LNCaP clone FGC (cell line): ENCODE data around the gene ZNF729.

Experiments
- DNase-seq: peaks from one replicate; pipeline ENCODE4 v3.0.0-alpha.2; 2011; ENCODE audit warnings: low read depth
- H3K4me3 ChIP-seq: 2 replicates; pipeline ENCODE4 v1.5.1; 2011; ENCODE audit warnings: mild to moderate bottlenecking, low read depth, low read length, control low read depth
- TF ChIP-seq, protein P1 (sequence below): IDR thresholded peaks from 2 replicates; pipeline ENCODE4 v1.5.1; 2012; ENCODE audit warnings: mild to moderate bottlenecking; ENCODE audit not compliant: control insufficient read depth, insufficient read depth; ENCODE audit errors: extremely low read depth

Gene ZNF729

GRCh38 chr19:22326219-22326618 lies 40.0 kb downstream of the ZNF729 start:
- TF ChIP-seq, protein P1, sequence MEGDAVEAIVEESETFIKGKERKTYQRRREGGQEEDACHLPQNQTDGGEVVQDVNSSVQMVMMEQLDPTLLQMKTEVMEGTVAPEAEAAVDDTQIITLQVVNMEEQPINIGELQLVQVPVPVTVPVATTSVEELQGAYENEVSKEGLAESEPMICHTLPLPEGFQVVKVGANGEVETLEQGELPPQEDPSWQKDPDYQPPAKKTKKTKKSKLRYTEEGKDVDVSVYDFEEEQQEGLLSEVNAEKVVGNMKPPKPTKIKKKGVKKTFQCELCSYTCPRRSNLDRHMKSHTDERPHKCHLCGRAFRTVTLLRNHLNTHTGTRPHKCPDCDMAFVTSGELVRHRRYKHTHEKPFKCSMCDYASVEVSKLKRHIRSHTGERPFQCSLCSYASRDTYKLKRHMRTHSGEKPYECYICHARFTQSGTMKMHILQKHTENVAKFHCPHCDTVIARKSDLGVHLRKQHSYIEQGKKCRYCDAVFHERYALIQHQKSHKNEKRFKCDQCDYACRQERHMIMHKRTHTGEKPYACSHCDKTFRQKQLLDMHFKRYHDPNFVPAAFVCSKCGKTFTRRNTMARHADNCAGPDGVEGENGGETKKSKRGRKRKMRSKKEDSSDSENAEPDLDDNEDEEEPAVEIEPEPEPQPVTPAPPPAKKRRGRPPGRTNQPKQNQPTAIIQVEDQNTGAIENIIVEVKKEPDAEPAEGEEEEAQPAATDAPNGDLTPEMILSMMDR: no peak
- no peak for DNase-seq
- no peak overlapping the region for H3K4me3 ChIP-seq

DNA sequence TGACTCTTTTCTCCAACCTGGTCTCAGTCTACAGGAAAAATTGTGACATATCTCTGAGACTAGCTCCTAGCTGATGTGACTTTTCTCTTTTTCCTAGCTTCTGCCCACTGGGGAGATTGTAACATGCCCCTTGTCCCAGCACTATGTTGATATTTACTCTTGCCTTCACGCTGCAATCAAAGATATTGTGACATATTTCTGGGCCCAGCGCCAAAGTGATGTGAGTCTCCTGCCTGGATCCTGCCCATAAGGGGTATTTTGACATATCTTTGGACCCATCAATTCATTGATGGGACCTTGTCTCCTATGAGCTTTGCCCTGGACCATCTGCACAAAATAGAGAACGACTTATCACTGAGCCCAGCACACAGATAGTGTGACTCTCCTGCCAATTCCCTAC lies 41.1 kb downstream of the ZNF729 start:
- H3K4me3 ChIP-seq: no peak overlapping the region
- no peak for DNase-seq
- TF ChIP-seq, protein P1: no peak

- TF ChIP-seq, protein P1: no peak
- no peak for DNase-seq
Observed at GRCh38 chr19:22331521-22331920, 45.3 kb downstream of the ZNF729 start.

GRCh38 chr19:22332924-22333323 lies 46.7 kb downstream of the ZNF729 start:
- H3K4me3 ChIP-seq: no peak overlapping the region
- TF ChIP-seq, protein P1: no peak
- DNase-seq: no peak

More at GRCh38 chr19:22331521-22331920, 45.3 kb downstream of the ZNF729 start:
- no peak overlapping the region for H3K4me3 ChIP-seq

DNA sequence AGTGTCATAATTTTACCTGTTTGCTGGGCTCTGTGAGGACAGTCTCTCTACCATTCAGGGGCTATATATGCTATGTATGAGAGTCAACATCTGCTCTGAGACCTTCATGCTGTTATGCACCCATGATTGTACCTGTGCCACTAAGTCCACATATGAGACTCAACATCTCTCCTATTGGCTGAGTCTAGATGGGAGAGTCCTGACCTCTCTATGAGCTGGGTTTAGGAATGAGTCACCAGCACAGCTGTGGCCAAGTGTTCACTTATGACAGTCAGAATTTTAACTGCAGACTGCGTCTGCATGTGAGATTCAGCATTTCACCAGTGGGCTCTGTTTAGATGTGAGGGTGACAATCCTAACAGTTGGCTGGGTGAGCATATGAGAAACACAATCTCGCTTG lies 49.5 kb downstream of the ZNF729 start:
- H3K4me3 ChIP-seq: no peak overlapping the region
- TF ChIP-seq, protein P1: no peak
- no peak for DNase-seq

DNA sequence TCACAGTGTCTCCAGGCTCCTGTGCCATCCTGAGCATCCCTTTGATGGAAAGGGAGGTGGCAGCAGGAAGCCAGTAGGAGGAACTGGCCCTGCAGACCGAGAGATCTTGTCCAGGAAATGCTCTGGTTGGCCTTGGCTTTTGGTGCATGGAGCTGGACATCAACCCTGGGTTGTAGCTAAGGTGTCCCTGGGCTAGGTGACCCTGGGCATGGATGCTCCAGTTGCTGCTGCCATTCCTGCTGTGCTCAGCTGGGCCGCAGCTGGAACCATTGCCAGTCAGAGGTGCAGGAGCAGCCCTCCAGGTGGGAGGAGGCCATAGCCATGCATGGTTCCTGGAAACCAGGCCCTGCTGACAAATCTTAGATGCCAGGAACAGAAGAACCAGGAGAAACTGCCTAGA lies 68.4 kb downstream of the ZNF729 start:
- DNase-seq: no peak
- TF ChIP-seq, protein P1: no peak
- no peak overlapping the region for H3K4me3 ChIP-seq
